Glomerular endothelial cell (primary cell): Measurements from ENCODE around the gene MROH8. TPM values are rescaled to one million over a fixed set of nuclear protein-coding genes. Genes with fewer than 3 reads are reported as not detected.

Experiments used
- DNase-seq: peaks from one replicate; pipeline ENCODE4 v3.0.0-alpha.2; 2011; ENCODE audit warnings: low read depth, low spot score; ENCODE audit errors: extremely low read depth
- total RNA-seq: library from RNA; depleted of rRNA; stranded (reverse); fragments of >200 nt; gene quantifications from 2 replicates; pipeline ENCODE4 v1.2.3, GENCODE V29; 2015

The MROH8 gene
- total RNA-seq, 1 donor from 2014 or later, result 3.5 TPM

GRCh38 chr20:37200376-37200775 is 21.0 kb upstream of the MROH8 start:
- DNase-seq, result no peak

DNA sequence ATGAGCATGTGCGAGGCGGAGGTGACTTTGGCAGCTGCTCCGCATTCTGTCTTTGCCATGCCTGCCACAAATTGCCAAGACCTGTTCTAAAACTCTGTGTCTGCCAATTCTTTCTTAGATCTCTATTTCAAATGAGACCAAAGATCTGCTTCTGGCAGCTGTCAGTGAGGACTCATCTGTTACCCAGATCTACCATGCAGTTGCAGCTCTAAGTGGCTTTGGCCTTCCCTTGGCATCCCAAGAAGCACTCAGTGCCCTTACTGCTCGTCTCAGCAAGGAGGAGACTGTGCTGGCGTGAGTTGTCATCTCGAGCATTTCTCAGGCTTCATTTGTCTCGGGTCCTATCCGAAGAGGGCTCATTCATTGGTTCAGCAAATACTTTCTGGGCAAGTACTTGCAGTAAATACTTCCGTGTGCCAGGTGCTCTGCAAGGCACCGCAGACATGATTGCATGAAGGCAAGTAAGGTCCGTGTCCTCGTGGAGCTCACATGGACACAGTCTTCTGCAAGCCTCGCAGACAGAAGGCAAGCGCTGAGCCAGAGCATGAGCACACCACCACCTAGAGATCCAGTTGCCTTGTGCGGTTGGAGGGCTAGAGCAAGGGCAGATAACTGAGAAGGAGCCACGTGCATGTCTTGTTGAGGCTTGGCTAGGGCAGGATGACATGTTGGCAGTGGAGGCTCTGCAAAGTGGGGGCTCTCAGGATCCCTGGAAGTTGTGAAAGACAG is 19.7 kb upstream of the MROH8 start:
- DNase-seq, result no peak

- no peak for DNase-seq
Observed at GRCh38 chr20:37194621-37195417, 15.5 kb upstream of the MROH8 start.

- no peak for DNase-seq
Observed at GRCh38 chr20:37193821-37194220, 14.5 kb upstream of the MROH8 start.

DNA sequence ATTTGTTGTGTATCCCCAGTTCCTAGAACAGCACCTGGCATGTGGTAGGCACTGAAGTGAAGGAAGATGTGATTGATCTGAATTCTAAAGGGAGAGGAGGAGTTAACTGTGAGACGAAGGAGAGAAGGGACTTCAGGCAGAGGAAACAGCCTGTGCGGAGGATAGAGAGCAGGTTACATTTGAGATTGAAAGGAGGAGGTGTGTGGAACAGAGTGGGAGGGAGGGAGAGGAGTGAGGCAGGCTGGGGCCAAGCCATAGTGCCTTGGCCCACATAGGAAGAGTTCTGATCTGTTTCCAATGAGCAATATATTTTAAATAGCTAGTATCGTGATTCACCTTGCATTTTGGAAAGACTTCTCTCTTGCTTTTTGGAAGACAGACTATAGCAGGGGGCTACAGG is 13.9 kb upstream of the MROH8 start:
- DNase-seq, result no peak

DNA sequence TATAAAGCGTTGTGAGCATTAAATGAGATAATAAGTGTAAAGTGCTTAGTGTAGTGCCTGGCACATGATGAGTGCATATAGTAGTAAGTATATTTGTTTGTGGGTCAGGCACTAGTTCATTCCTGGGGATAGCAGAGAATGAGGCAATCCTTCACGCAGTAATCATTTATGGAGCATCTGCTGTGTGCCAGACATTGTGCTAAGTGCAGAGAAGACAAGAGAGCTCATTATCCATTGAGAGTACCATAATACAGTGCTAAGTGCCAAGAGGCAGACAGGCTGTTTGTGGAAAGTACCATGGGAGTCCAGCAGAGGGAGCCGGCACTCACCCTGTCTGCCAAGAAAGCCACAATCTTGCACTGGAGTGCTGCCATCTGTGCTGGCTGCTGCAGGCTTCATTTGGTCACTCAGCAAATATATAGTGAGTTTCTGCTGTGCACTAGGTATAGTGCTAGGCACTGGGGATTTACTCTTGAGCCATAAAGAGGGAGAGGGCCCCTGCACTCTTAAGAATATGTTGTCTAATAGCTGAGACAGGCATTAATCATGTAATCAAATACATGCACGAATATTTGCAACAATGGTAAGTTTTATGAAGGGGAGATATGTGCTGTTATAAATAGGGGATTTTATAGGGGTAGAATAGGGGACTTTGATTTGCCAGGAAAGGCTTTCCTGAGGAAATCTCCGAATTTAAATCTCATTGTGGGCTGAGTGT is 12.9 kb upstream of the MROH8 start:
- no peak for DNase-seq

GRCh38 chr20:37190354-37191112 is 11.2 kb upstream of the MROH8 start:
- DNase-seq, result no peak

DNA sequence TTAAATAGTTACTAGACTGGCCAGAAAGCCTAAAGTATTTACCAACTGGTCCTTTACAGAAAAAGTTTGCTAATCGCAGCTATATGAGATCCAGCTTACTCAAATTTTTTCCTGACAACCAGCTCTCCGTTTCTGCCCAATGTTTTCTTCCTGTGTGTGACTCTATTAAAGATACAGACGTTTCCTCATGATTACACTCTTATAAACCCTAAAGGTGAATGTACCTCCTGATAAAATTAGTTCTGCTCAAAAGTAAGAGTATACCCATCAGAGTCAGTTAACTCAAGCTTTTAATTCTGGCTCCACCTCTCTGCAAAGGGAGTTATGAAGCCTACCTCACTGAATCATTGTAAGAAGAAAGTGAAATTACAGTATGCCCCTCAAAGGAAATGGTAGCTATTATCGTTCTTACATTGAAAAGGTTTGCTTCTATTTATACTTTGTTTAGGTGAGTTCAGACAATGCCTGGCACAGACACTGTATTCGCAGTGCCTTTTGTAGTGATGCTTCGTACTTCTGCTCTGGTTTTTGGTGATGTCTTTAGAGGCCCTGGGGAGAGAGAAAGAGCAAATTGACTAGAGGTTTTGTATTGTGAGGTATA is 10.2 kb upstream of the MROH8 start:
- DNase-seq, result no peak

DNA sequence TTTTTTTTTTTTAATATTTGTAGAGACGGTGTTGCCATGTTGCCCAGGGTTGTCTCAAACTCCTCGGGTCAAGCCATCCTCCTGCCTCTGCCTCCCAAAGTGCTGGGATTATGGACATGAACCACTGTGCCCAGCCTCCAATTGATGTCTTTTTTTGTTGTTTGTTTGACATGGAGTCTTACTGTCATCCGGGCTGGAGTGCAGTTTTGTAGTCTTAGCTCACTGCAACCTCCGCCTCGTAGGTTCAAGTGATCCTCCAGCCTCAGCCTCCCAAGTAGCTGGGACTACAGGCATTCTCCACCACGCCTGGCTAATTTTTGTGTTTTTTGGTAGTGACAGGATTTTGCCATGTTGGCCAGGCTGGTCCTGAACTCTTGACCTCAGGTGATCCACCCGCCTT is 9.4 kb upstream of the MROH8 start:
- no peak for DNase-seq

GRCh38 chr20:37185686-37186085 is 6.3 kb upstream of the MROH8 start:
- no peak for DNase-seq

DNA sequence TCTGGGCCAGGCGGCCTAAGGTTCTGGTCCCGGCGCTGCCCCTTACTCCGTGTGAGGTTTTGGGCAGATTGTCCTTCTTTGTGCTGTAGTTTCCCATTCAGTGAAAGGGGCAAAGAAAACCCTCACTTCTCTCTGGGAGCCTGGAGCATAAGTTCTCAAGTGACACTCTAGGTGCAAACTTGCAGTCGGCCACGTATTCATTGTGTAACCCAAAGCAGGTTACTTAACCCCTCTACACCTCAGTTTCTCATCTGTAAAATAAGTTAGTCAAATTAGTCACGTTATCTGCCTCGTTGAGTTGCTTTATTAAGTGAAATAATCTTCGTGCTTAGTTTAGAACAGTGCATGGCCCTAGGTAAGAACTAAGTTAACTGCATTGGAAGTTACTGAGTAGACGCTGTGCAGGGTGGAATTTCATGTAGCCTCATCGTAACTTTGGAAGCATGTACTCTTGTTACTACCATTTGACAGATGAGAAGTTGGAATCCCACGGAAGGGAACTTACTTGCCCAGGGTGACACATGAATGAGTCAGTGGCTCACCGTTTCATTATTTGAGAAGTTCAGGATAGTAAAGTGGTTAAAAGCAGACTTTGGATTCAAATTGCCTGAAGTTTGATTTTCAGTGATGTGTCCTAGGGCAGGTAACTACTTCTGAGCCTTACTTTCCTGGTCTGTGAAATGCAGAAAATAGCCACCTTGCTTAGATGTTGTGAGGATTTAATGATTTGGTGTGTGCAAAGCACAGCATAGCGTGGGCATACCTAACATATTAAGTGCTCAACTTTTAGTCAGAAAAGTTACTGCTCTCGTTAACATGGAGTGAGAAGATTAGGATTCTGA is 556 bp upstream of the MROH8 start:
- DNase-seq, result no peak

- DNase-seq, result no peak
Observed at GRCh38 chr20:37172836-37173235, 6.5 kb downstream of the MROH8 start.

DNA sequence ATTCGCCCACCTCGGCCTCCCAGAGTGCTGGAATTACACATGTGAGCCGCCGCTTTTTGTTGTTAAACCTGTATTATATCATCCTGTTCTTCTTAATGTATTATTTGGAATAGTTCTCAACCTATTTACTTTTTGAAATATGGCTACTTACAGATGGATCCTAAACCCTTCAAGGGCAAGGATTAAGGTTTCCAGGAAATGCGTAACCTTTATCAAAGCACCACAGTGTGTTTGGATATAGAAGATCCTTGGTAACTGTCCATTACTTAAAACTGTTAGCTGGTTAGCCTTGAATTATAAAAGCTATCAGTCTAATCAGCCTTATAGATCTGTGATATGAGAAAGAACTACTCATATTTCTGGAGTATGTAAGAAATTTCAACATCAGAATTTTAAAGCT is 12.5 kb downstream of the MROH8 start:
- DNase-seq, result no peak

DNA sequence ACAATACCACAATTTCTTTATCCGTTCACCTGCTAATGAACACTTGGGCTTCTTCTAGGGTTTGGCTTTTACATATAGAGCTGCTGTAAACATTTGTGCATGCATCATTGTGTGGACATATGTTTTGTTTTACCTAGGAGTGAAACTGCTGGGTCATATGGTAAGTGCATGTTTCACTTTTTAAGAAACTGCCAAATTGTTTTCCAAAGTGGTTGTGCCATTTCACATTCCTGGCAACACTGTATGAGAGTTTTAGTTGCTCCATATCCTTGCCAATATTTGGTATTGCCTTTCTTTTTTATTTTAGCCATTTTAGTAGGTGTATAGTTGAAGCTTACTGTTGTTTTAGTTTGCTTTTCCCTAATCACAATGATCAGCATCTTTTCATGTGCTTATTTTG is 14.3 kb downstream of the MROH8 start:
- DNase-seq, result no peak

DNA sequence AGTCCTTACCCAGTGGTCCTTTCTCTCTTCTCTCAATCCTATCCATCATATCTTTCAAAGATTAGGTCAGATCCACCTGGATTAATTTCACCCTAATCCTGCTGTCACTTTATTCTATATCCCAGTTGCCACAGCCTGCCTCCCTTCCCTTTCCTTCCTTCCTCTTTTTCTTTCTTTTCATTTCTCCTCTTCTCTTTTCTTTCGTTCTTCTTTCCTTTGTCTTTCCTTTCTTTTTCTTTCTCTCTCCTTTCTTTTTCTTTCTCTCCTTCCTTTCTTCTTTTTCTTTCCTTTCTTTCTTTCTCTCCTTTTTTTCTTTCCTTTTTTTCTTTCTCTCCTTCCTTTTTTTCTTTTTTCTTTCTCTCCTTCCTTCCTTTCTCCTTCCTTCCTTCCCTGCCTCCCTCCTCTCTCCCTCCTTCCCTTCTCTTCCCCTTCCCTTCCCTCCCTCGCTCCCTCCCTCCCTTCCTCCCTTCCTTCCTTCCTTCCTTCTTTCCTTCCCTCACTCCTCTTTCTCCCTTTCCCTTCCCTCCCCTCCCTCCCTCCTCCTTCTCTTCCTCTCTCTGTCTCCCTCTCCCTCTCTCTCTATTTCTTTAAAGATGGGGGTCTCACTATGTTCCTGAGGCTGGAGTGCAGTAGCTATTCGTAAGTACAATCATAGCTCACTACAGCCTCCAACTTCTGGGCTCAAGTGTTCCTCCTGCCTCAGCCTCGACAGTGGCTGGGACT is 15.4 kb downstream of the MROH8 start:
- no peak for DNase-seq

- DNase-seq, result no peak
Observed at GRCh38 chr20:37162646-37163045, 16.7 kb downstream of the MROH8 start.

- no peak for DNase-seq
Observed at GRCh38 chr20:37161830-37162549, 17.4 kb downstream of the MROH8 start.

- DNase-seq, result no peak
Observed at GRCh38 chr20:37160683-37161082, 18.7 kb downstream of the MROH8 start.
